HEK293 (cell line): ENCODE data around the gene RAB20.

Experiments
- CTCF ChIA-PET: fragments of 350-600 bp; formaldehyde crosslinking; extraction: SDS; loops from one replicate; lab custom pipeline; 2021; ENCODE audit warnings: antibody characterized with exemption; lab: Yijun Ruan, JAX
- POLR2A ChIA-PET: fragments of 300-600 bp; formaldehyde crosslinking; extraction: SDS; loops from one replicate; lab custom pipeline; 2020; ENCODE audit warnings: antibody characterized with exemption, inconsistent platforms; lab: Yijun Ruan, JAX
- H3K27ac ChIP-seq: fragments of 200-500 bp; sonication (Bioruptor generic); 2 replicates; pipeline ENCODE4 v1.5.1; 2014; ENCODE audit warnings: low read depth, low read length, control low read depth, inconsistent platforms; ENCODE audit errors: extremely low read depth
- H3K36me3 ChIP-seq, 2 experiments: fragments of 200-500 bp in 1 of 2; sonication (Bioruptor generic) in 1 of 2; 1 replicate in 1 of 2; 2 replicates in 1 of 2; pipeline ENCODE4 v1.5.1; 2014 to 2017; ENCODE audit warnings: inconsistent platforms in 2 of 2, low read length in 2 of 2; ENCODE audit not compliant: control insufficient read depth in 2 of 2, insufficient read depth in 1 of 2
- H3K4me1 ChIP-seq: fragments of 200-500 bp; sonication (Bioruptor generic); 2 replicates; pipeline ENCODE4 v1.5.1; 2014; ENCODE audit warnings: mild to moderate bottlenecking, low read length, inconsistent platforms; ENCODE audit not compliant: control insufficient read depth, insufficient read depth
- H3K4me3 ChIP-seq: 2 replicates; pipeline ENCODE4 v1.5.1; 2011; ENCODE audit warnings: low read depth, mild to moderate bottlenecking, control low read depth, low read length, moderate library complexity
- H3K9me3 ChIP-seq: fragments of 200-500 bp; sonication (Bioruptor generic); 2 replicates; pipeline ENCODE4 v1.5.1; 2014; ENCODE audit warnings: low read depth, low read length, inconsistent platforms; ENCODE audit not compliant: control insufficient read depth, insufficient read depth
- BCL11A ChIP-seq: fragments of 450-650 bp; formaldehyde crosslinking; IDR thresholded peaks from 2 replicates; pipeline ENCODE4 v1.5.1; 2016; ENCODE audit warnings: low read depth, missing biosample characterization, missing genetic modification characterization
- ZEB2 ChIP-seq: fragments of 450-650 bp; formaldehyde crosslinking; IDR thresholded peaks from 2 replicates; pipeline ENCODE4 v1.5.1; 2016; ENCODE audit warnings: missing biosample characterization, missing genetic modification characterization
- ZNF10 ChIP-seq: fragments of 450-650 bp; formaldehyde crosslinking; IDR thresholded peaks from 2 replicates; pipeline ENCODE4 v1.5.1; 2017; ENCODE audit warnings: missing biosample characterization, missing genetic modification characterization
- ZNF133 ChIP-seq: fragments of 450-650 bp; formaldehyde crosslinking; IDR thresholded peaks from 2 replicates; pipeline ENCODE4 v1.5.1; 2016; ENCODE audit warnings: missing biosample characterization, missing genetic modification characterization
- ZNF155 ChIP-seq: fragments of 450-650 bp; formaldehyde crosslinking; IDR thresholded peaks from 2 replicates; pipeline ENCODE4 v1.5.1; 2016; ENCODE audit warnings: missing biosample characterization, missing genetic modification characterization
- ZNF175 ChIP-seq: fragments of 450-650 bp; formaldehyde crosslinking; IDR thresholded peaks from 2 replicates; pipeline ENCODE4 v1.5.1; 2016; ENCODE audit warnings: missing biosample characterization, missing genetic modification characterization
- ZNF2 ChIP-seq: fragments of 450-650 bp; formaldehyde crosslinking; IDR thresholded peaks from 2 replicates; pipeline ENCODE4 v1.5.1; 2016; ENCODE audit warnings: missing biosample characterization, missing genetic modification characterization
- ZNF211 ChIP-seq: fragments of 450-650 bp; formaldehyde crosslinking; IDR thresholded peaks from 2 replicates; pipeline ENCODE4 v1.5.1; 2016; ENCODE audit warnings: low read depth, missing biosample characterization, missing genetic modification characterization
- ZNF239 ChIP-seq: fragments of 450-650 bp; formaldehyde crosslinking; IDR thresholded peaks from 2 replicates; pipeline ENCODE4 v1.5.1; 2016; ENCODE audit warnings: missing biosample characterization, missing genetic modification characterization
- ZNF311 ChIP-seq: fragments of 450-650 bp; formaldehyde crosslinking; IDR thresholded peaks from 2 replicates; pipeline ENCODE4 v1.5.1; 2017; ENCODE audit warnings: missing biosample characterization, missing genetic modification characterization, borderline replicate concordance
- ZNF416 ChIP-seq: fragments of 450-650 bp; formaldehyde crosslinking; IDR thresholded peaks from 2 replicates; pipeline ENCODE4 v1.5.1; 2016; ENCODE audit warnings: missing biosample characterization, missing genetic modification characterization
- ZNF555 ChIP-seq: fragments of 450-650 bp; formaldehyde crosslinking; conservative IDR thresholded peaks from 2 replicates; pipeline ENCODE4 v1.5.1; 2017; ENCODE audit warnings: missing biosample characterization, mild to moderate bottlenecking, missing genetic modification characterization, inconsistent platforms
- ZNF585B ChIP-seq: fragments of 450-650 bp; formaldehyde crosslinking; IDR thresholded peaks from 2 replicates; pipeline ENCODE4 v1.5.1; 2016; ENCODE audit warnings: missing biosample characterization, missing genetic modification characterization
- ZNF600 ChIP-seq: fragments of 450-650 bp; formaldehyde crosslinking; IDR thresholded peaks from 2 replicates; pipeline ENCODE4 v1.5.1; 2016; ENCODE audit warnings: missing biosample characterization, missing genetic modification characterization
- ZNF610 ChIP-seq: fragments of 450-650 bp; formaldehyde crosslinking; IDR thresholded peaks from 2 replicates; pipeline ENCODE4 v1.5.1; 2016; ENCODE audit warnings: missing biosample characterization, missing genetic modification characterization, borderline replicate concordance
- ZNF654 ChIP-seq: fragments of 450-650 bp; formaldehyde crosslinking; IDR thresholded peaks from 2 replicates; pipeline ENCODE4 v1.5.1; 2016; ENCODE audit warnings: low read depth, missing biosample characterization, missing genetic modification characterization
- ZNF792 ChIP-seq: fragments of 450-650 bp; formaldehyde crosslinking; IDR thresholded peaks from 2 replicates; pipeline ENCODE4 v1.5.1; 2016; ENCODE audit warnings: missing biosample characterization, missing genetic modification characterization
- TF ChIP-seq, protein P1 (sequence below): fragments of 450-650 bp; formaldehyde crosslinking; IDR thresholded peaks from 2 replicates; pipeline ENCODE4 v1.5.1; 2016; ENCODE audit warnings: missing biosample characterization, missing genetic modification characterization
- TF ChIP-seq, protein P2 (sequence below): fragments of 450-650 bp; formaldehyde crosslinking; IDR thresholded peaks from 2 replicates; pipeline ENCODE4 v1.5.1; 2016; ENCODE audit warnings: missing biosample characterization, missing genetic modification characterization
- TF ChIP-seq, protein P3 (sequence below): fragments of 450-650 bp; formaldehyde crosslinking; IDR thresholded peaks from 2 replicates; pipeline ENCODE4 v1.5.1; 2016; ENCODE audit warnings: missing biosample characterization, missing genetic modification characterization
- TF ChIP-seq, protein P4 (sequence below): fragments of 450-650 bp; formaldehyde crosslinking; IDR thresholded peaks from 2 replicates; pipeline ENCODE4 v1.5.1; 2016; ENCODE audit warnings: missing biosample characterization, missing genetic modification characterization
- TF ChIP-seq, protein P5 (sequence below): fragments of 450-650 bp; formaldehyde crosslinking; conservative IDR thresholded peaks from 2 replicates; pipeline ENCODE4 v1.5.1; 2016; ENCODE audit warnings: low read depth, missing biosample characterization, missing genetic modification characterization
- TF ChIP-seq, protein P6 (sequence below): fragments of 450-650 bp; formaldehyde crosslinking; IDR thresholded peaks from 2 replicates; pipeline ENCODE4 v1.5.1; 2016; ENCODE audit warnings: missing biosample characterization, missing genetic modification characterization

The RAB20 gene

DNA sequence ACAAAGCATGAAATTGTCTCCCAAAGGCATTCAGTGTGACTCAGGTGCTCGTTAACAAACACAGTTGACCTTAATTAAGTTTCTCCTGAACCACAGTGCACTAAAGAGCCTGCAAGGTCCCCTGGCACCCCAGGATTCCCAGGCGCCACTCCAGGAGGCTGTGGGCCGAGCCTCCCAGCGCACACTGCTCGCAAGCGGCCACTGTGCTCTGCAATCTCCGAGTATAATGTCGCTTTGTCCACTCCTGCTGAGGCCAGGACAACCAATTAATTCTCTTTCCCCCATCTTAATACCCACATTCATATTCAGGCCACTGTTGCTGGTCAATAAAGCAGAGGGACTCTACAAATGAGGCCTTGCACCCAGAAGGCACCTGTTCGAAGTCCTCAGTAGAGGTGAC lies 8.8 kb downstream of the RAB20 start (continued):
- TF ChIP-seq, protein P1, sequence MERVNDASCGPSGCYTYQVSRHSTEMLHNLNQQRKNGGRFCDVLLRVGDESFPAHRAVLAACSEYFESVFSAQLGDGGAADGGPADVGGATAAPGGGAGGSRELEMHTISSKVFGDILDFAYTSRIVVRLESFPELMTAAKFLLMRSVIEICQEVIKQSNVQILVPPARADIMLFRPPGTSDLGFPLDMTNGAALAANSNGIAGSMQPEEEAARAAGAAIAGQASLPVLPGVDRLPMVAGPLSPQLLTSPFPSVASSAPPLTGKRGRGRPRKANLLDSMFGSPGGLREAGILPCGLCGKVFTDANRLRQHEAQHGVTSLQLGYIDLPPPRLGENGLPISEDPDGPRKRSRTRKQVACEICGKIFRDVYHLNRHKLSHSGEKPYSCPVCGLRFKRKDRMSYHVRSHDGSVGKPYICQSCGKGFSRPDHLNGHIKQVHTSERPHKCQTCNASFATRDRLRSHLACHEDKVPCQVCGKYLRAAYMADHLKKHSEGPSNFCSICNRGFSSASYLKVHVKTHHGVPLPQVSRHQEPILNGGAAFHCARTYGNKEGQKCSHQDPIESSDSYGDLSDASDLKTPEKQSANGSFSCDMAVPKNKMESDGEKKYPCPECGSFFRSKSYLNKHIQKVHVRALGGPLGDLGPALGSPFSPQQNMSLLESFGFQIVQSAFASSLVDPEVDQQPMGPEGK (tag by site-specific recombination): no peak
- TF ChIP-seq, protein P2, sequence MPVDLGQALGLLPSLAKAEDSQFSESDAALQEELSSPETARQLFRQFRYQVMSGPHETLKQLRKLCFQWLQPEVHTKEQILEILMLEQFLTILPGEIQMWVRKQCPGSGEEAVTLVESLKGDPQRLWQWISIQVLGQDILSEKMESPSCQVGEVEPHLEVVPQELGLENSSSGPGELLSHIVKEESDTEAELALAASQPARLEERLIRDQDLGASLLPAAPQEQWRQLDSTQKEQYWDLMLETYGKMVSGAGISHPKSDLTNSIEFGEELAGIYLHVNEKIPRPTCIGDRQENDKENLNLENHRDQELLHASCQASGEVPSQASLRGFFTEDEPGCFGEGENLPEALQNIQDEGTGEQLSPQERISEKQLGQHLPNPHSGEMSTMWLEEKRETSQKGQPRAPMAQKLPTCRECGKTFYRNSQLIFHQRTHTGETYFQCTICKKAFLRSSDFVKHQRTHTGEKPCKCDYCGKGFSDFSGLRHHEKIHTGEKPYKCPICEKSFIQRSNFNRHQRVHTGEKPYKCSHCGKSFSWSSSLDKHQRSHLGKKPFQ (tag by site-specific recombination): no peak
- TF ChIP-seq ZNF10 (tag by site-specific recombination) (no peak), ZNF610 (tag by site-specific recombination) (no peak), ZNF792 (tag by site-specific recombination) (no peak), ZNF155 (tag by site-specific recombination) (no peak), ZNF2 (tag by site-specific recombination) (no peak), ZNF133 (tag by site-specific recombination) (no peak)
- TF ChIP-seq, all 188 proteins: peak for 0

DNA sequence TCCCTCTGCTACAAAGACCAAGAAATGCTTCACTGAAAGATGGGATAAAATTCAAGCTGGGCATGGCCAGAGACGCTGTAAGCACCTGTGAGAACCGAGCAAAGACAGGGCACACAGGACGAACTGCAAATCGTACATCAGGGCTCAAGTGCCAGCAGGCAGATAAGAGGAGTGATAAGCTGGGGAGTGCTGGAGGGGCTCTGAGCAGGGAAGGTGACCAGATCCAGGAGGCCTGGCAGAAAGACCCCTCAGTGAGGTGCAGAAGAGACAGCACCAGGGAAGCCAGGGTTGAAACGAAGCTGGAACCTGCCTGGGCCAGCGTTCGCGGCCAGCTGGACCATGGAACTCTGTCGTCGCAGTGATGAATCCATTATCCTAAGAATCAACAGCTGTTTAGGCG lies 10.2 kb downstream of the RAB20 start:
- no peak overlapping the region for H3K4me3 ChIP-seq
- no peak for TF ChIP-seq ZNF311
- TF ChIP-seq, protein P3, sequence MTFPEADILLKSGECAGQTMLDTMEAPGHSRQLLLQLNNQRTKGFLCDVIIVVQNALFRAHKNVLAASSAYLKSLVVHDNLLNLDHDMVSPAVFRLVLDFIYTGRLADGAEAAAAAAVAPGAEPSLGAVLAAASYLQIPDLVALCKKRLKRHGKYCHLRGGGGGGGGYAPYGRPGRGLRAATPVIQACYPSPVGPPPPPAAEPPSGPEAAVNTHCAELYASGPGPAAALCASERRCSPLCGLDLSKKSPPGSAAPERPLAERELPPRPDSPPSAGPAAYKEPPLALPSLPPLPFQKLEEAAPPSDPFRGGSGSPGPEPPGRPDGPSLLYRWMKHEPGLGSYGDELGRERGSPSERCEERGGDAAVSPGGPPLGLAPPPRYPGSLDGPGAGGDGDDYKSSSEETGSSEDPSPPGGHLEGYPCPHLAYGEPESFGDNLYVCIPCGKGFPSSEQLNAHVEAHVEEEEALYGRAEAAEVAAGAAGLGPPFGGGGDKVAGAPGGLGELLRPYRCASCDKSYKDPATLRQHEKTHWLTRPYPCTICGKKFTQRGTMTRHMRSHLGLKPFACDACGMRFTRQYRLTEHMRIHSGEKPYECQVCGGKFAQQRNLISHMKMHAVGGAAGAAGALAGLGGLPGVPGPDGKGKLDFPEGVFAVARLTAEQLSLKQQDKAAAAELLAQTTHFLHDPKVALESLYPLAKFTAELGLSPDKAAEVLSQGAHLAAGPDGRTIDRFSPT (tag by site-specific recombination): no peak
- TF ChIP-seq, protein P4, sequence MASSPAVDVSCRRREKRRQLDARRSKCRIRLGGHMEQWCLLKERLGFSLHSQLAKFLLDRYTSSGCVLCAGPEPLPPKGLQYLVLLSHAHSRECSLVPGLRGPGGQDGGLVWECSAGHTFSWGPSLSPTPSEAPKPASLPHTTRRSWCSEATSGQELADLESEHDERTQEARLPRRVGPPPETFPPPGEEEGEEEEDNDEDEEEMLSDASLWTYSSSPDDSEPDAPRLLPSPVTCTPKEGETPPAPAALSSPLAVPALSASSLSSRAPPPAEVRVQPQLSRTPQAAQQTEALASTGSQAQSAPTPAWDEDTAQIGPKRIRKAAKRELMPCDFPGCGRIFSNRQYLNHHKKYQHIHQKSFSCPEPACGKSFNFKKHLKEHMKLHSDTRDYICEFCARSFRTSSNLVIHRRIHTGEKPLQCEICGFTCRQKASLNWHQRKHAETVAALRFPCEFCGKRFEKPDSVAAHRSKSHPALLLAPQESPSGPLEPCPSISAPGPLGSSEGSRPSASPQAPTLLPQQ (tag by site-specific recombination): no peak
- TF ChIP-seq, all 188 proteins: peak for 0
- no peaks in the 10 kb centered on the region for H3K9me3 ChIP-seq
- H3K36me3 ChIP-seq: no peaks in the 10 kb centered on the region
- H3K4me1 ChIP-seq: no peaks in the 10 kb centered on the region
- POLR2A ChIA-PET: no interaction called here
- H3K27ac ChIP-seq: no peak overlapping the region
- CTCF ChIA-PET: interaction anchor here (1.8 kb wide), 1 partner anchor 10 kb away, joined by 6 read pairs; the partner anchor contains the start of gene RAB20

DNA sequence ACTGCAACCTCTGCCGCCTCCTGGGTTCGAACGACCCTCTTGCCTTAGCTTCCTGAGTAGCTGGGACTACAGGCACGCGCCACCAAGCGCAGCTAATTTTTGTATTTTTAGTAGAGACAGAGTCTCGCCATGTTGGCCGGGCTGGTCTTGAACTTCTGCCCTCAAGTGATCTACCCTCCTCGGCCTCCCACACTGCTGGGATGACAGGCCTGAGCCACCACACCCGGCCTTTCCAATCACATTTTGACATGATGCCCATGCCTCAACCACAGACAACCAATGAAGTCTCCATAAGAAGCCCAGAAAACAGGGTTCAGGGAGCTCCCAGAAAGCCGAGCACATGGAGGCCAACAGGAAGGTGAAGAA lies 11.7 kb downstream of the RAB20 start:
- POLR2A ChIA-PET: no interaction called here
- Histone ChIP-seq H3K4me3 (no peak overlapping the region), H3K4me1 (no peaks in the 10 kb centered on the region), H3K36me3 (no peaks in the 10 kb centered on the region), H3K27ac (no peak overlapping the region), H3K9me3 (no peaks in the 10 kb centered on the region)
- CTCF ChIA-PET: no interaction called here
- TF ChIP-seq ZNF555 (tag by site-specific recombination) (no peak), ZNF211 (tag by site-specific recombination) (no peak), ZNF654 (tag by site-specific recombination) (no peak), ZNF585B (tag by site-specific recombination) (no peak), ZNF416 (no peak), ZNF239 (tag by site-specific recombination) (no peak), BCL11A (tag by site-specific recombination) (no peak), ZEB2 (tag by site-specific recombination) (no peak), ZNF175 (tag by site-specific recombination) (no peak), ZNF600 (tag by site-specific recombination) (no peak)
- TF ChIP-seq, protein P5, sequence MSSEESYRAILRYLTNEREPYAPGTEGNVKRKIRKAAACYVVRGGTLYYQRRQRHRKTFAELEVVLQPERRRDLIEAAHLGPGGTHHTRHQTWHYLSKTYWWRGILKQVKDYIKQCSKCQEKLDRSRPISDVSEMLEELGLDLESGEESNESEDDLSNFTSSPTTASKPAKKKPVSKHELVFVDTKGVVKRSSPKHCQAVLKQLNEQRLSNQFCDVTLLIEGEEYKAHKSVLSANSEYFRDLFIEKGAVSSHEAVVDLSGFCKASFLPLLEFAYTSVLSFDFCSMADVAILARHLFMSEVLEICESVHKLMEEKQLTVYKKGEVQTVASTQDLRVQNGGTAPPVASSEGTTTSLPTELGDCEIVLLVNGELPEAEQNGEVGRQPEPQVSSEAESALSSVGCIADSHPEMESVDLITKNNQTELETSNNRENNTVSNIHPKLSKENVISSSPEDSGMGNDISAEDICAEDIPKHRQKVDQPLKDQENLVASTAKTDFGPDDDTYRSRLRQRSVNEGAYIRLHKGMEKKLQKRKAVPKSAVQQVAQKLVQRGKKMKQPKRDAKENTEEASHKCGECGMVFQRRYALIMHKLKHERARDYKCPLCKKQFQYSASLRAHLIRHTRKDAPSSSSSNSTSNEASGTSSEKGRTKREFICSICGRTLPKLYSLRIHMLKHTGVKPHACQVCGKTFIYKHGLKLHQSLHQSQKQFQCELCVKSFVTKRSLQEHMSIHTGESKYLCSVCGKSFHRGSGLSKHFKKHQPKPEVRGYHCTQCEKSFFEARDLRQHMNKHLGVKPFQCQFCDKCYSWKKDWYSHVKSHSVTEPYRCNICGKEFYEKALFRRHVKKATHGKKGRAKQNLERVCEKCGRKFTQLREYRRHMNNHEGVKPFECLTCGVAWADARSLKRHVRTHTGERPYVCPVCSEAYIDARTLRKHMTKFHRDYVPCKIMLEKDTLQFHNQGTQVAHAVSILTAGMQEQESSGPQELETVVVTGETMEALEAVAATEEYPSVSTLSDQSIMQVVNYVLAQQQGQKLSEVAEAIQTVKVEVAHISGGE (tag by site-specific recombination): no peak
- TF ChIP-seq, protein P6, sequence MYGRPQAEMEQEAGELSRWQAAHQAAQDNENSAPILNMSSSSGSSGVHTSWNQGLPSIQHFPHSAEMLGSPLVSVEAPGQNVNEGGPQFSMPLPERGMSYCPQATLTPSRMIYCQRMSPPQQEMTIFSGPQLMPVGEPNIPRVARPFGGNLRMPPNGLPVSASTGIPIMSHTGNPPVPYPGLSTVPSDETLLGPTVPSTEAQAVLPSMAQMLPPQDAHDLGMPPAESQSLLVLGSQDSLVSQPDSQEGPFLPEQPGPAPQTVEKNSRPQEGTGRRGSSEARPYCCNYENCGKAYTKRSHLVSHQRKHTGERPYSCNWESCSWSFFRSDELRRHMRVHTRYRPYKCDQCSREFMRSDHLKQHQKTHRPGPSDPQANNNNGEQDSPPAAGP (tag by site-specific recombination): no peak
